GM12892 (cell line): ENCODE results near the gene OTOR.

Source experiments
- POLR2A ChIP-seq: IDR thresholded peaks from 2 replicates; pipeline ENCODE4 v1.6.1; 2011; ENCODE audit warnings: low read depth, low read length, control low read depth
- TAF1 ChIP-seq: IDR thresholded peaks from 2 replicates; pipeline ENCODE4 v1.6.1; 2011; ENCODE audit warnings: low read depth, mild to moderate bottlenecking, control low read depth, low read length, borderline replicate concordance

GRCh38 chr20:16775961-16776360 is 27.8 kb downstream of the OTOR start:
- TF ChIP-seq POLR2A (no peak), TAF1 (no peak)
